HepG2 (cell line): Measurements from ENCODE around the gene SLC25A45.

ENCODE experiments used
- ARNT ChIP-seq: fragments of 450-650 bp; IDR thresholded peaks from 2 replicates; pipeline ENCODE4 v1.6.1; 2017
- CBX5 ChIP-seq: sonication (generic); formaldehyde crosslinking; IDR thresholded peaks from 2 replicates; pipeline ENCODE4 v1.4.0; 2020; ENCODE audit warnings: missing genetic modification reagents, borderline replicate concordance
- NFYB ChIP-seq: sonication (generic); formaldehyde crosslinking; IDR thresholded peaks from 2 replicates; pipeline ENCODE4 v1.4.0; 2020; ENCODE audit warnings: missing genetic modification reagents
- RFX3 ChIP-seq: IDR thresholded peaks from 2 replicates; pipeline ENCODE4 v1.6.1; 2016; ENCODE audit warnings: missing biosample characterization, missing genetic modification reagents
- SRSF1 ChIP-seq: fragments of 200-400 bp; formaldehyde crosslinking; optimal IDR thresholded peaks from 2 replicates; pipeline ENCODE3; 2017; ENCODE audit warnings: mild to moderate bottlenecking, low read depth, low read length, moderate library complexity
- TCF12 ChIP-seq, 2 experiments: fragments of 450-650 bp in 1 of 2; sonication (generic) in 1 of 2; formaldehyde crosslinking in 1 of 2; IDR thresholded peaks; 2 replicates each; pipeline versions ENCODE4 v1.6.1 to v1.8.0; 2017 to 2022; ENCODE audit warnings: antibody characterized with exemption in 1 of 2, mild to moderate bottlenecking in 1 of 2, missing genetic modification reagents in 1 of 2, moderate library complexity in 1 of 2
- ZNF431 ChIP-seq: sonication (generic); formaldehyde crosslinking; IDR thresholded peaks from 2 replicates; pipeline ENCODE4 v1.9.0; 2022; ENCODE audit warnings: missing genetic modification reagents, low read depth, mild to moderate bottlenecking, borderline replicate concordance
- TF ChIP-seq, protein P1 (sequence below): sonication (generic); formaldehyde crosslinking; IDR thresholded peaks from 2 replicates; pipeline ENCODE4 v1.5.1; 2020; ENCODE audit warnings: missing genetic modification reagents, mild to moderate bottlenecking, borderline replicate concordance
- TF ChIP-seq, protein P2 (sequence below): sonication (generic); formaldehyde crosslinking; IDR thresholded peaks from 2 replicates; pipeline ENCODE4 v1.4.0; 2020; ENCODE audit warnings: missing genetic modification reagents, mild to moderate bottlenecking, borderline replicate concordance

DNA sequence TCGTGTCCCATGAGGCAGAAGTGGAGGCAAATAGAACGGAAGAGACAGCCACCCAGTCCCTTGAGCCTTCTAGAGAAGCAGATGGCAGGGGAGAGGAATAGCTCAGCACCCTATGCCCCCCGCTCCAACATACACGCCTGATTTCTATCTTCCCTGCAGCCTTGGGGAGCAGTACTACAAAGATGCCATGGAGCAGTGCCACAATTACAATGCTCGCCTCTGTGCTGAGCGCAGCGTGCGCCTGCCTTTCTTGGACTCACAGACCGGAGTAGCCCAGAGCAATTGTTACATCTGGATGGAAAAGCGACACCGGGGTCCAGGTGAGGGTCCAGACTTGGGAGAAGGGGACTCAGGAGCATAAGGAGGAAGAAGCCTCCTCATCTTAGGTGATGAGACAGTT is 42.2 kb downstream of the SLC25A45 start:
- TF ChIP-seq CBX5 (CRISPR knock-in tag) (no peak), NFYB (CRISPR knock-in tag) (no peak), ZNF431 (no peak), RFX3 (no peak), ARNT (no peak), SRSF1 (no peak), TCF12 (IDR thresholded peaks at IDR 0.05) (no peak), TCF12 (CRISPR knock-in tag; IDR thresholded peaks at IDR 0.05) (no peak)
- TF ChIP-seq, protein P1, sequence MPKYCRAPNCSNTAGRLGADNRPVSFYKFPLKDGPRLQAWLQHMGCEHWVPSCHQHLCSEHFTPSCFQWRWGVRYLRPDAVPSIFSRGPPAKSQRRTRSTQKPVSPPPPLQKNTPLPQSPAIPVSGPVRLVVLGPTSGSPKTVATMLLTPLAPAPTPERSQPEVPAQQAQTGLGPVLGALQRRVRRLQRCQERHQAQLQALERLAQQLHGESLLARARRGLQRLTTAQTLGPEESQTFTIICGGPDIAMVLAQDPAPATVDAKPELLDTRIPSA (CRISPR knock-in tag), result no peak
- TF ChIP-seq, protein P2, sequence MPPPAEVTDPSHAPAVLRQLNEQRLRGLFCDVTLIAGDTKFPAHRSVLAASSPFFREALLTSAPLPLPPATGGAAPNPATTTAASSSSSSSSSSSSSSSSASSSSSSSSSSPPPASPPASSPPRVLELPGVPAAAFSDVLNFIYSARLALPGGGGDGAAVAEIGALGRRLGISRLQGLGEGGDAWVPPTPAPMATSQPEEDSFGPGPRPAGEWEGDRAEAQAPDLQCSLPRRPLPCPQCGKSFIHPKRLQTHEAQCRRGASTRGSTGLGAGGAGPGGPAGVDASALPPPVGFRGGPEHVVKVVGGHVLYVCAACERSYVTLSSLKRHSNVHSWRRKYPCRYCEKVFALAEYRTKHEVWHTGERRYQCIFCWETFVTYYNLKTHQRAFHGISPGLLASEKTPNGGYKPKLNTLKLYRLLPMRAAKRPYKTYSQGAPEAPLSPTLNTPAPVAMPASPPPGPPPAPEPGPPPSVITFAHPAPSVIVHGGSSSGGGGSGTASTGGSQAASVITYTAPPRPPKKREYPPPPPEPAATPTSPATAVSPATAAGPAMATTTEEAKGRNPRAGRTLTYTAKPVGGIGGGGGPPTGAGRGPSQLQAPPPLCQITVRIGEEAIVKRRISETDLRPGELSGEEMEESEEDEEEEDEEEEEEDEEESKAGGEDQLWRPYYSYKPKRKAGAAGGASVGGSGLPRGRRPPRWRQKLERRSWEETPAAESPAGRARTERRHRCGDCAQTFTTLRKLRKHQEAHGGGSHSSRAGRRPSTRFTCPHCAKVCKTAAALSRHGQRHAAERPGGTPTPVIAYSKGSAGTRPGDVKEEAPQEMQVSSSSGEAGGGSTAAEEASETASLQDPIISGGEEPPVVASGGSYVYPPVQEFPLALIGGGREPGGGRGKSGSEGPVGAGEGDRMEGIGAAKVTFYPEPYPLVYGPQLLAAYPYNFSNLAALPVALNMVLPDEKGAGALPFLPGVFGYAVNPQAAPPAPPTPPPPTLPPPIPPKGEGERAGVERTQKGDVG (CRISPR knock-in tag), result no peak
